HTERT RPE-1 (cell line): ENCODE data around the gene GUCA2B.

Experiments
- in situ Hi-C: fragments of 300-500 bp; cut with MboI; formaldehyde crosslinking; loops from 4 replicates; pipeline ENCODE4 v1.14.3; 2020; ENCODE audit warnings: low sequenced_read_pairs

GUCA2B gene

DNA sequence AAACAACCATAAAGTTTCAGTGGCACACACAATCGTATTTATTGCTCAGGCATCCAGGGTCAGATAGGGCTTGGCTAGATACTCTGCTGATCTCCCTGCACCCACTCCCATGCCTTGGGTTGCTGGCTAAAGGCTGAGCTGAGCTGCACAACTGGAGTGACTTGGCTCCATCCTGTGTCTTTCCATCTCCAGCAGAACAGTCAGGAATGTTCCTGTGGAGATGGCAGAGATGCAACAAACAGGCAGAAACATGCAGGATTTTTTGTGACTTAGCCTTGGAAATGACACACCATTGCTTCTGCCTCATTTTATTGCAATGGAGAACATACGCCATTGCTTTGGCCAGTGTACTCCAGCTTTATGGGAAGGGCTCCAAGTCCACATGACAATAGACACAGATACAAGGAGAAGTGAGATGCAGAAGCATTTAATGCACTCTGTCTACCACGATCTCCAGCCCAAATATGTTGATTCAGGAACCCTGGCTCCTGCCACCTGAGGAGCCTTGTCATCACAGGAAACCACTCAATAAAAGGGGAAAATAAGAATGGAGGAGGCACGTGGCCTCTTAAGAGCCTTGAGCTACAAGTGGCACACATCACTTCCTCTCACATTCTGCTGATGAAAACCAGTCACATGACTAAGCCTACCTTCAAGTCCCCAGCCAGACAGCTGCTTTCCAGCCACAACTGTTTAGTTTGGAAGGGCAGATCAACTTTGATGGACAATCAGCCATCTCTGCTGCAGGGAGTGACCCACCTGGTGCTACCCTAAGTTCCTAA, 10.1 kb upstream of the GUCA2B start:
- in situ Hi-C loops: no loop called here

DNA sequence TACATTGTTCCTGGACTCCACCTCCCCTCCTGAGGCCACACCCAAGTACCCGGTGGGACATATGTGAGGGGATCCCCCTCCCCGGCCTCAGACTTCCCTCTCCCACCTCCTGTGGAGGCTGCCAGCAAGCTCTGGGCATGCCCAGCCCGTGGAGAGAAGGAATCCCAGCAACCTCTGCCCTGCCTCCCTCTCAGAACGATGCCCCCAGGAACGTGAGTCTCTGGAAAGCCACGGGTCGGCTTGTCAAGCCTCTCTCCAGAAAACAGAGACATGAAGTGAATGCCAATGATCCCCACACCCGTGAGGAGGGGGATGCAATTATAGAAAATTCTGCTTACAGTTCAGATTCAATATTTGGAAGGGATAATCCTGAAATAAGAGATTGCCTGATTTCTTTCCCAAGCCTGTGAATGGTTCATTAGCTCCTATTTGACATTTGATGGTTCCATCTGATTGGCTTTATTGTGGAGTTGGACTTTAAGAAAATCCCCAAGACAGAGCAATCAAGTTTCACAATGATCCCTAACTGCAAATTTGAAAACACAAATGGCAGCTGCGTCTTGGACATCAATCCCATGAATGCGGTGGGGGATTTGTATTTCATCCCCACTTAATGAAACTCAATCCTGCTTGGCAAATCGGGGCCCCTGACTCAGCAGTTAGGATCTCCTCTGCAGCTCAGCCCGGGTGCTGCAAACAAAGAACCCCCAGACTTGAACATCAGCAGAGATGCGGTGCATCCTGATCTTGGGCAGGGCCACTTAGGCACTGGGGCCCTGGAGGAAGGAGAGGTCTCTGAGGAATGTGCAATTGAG, 9.1 kb upstream of the GUCA2B start:
- in situ Hi-C loops: no loop called here

GRCh38 chr1:42144711-42145388, 8.4 kb upstream of the GUCA2B start:
- in situ Hi-C loops: no loop called here

DNA sequence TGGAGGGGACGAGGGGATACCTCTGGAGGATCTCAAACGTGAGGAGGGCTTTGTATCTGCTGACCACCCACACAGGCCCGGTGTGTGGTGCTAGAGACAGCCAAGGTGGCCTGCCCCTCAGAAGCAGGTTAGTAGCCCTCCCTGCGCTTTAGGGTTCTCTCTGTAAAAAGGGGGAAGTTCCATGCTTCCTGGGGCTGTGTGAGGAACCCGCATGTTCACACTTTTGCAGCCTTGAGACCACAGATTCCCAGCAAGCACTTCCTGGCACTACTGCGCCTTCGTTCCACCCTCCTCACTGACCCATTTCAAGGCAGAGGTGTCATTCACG, 7.9 kb upstream of the GUCA2B start:
- in situ Hi-C loops: no loop called here

DNA sequence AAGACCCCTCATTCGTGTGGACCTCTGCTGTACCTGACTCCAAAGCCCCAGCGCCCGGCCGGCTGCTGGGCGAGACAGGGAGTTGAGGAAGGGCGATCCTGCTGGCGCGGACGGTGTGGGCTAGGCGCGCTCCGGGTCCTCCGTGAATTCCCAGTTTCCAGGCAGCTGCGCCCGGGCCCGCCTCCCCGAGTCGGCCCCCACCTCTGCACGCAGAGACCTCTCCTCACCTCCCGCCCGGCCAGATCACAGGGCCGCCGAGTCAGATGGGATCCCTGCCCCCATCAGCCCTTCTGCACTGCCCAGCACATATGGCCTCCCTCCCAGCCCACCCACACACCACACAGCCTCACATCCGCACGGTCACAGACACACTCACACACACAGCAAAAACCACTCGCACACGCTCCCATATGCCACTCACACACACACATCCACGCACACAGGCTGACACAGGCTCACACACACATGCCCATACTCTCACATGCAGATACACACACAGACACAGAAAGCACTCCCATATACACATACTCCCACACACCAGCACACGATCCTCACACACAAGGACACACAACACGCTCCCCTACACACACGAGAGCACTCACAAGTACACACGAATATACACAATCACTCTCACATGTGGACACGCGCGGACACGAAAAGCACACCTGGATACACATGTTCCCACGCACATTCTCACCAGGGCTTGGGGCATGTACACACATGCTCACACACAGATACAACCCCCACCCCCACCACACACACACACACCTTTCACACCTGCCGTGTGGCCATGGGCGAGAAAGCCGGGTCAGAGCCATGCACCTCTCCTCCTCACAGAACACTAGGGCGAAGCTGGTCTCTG, 7.2 kb upstream of the GUCA2B start:
- in situ Hi-C loops: no loop called here

GRCh38 chr1:42146626-42147320, 6.4 kb upstream of the GUCA2B start:
- in situ Hi-C loops: no loop called here

DNA sequence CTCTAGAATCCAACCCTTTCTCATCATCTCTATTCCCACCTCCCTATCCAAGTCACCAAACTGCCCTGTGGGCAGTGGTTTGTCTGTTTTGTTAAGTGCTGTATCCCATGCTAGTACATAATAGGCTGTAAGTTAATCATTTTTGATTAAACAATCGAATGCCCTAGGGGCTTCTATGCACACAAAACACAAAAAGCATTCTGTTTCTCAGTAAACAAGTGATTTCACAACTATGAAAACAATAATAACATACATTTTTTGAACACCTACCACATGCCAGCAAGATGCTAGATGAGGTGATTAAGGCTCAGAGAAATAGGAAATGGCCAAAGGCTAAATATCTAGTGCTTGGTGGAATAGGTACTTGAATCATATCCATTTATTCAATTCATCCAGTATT, 5.0 kb upstream of the GUCA2B start:
- in situ Hi-C loops: no loop called here

GRCh38 chr1:42150651-42151050, 2.6 kb upstream of the GUCA2B start:
- in situ Hi-C loops: no loop called here

GRCh38 chr1:42152119-42152518, 1.1 kb upstream of the GUCA2B start:
- in situ Hi-C loops: no loop called here

DNA sequence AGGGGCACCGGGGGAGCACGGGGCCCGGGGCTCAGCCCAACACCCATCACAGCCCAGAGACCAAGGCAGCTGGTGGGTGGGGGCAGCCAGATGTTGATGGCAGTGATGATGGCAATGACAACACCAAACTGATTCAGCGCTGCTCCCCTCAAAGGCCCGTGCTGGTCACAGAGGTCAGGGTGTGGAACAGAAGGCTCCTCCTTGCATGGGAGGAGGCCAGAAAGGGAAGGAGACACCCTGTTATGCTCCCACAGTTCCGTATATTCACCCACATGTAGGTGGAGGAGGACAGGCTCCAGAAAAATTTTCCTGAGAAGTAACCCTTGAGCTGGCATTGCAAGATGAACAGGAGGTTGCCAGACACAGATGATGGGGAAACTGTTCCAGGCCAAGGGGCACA, 414 bp downstream of the GUCA2B start:
- in situ Hi-C loops: no loop called here

DNA sequence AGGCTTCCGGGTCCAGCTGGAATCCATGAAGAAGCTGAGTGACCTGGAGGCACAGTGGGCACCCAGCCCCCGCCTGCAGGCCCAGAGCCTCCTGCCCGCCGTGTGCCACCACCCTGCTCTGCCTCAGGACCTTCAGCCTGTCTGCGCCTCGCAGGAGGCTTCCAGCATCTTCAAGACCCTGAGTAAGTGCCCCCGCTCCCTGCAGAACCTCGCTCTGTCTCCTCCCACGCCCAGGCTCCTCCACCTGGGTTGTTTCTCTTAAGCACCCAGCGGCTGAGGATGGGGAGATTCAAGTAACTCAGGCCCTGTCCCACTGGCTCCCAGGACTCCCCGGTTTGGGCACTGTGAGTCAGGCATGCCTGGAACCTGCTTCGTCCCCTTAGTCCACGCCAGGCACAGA, 1.5 kb downstream of the GUCA2B start:
- in situ Hi-C loops: no loop called here

- in situ Hi-C loops: no loop called here
Observed at GRCh38 chr1:42155362-42155761, 2.2 kb downstream of the GUCA2B start.

- in situ Hi-C loops: no loop called here
Observed at GRCh38 chr1:42157667-42158066, 4.5 kb downstream of the GUCA2B start.

- in situ Hi-C loops: no loop called here
Observed at GRCh38 chr1:42158189-42158588, 5.0 kb downstream of the GUCA2B start.

DNA sequence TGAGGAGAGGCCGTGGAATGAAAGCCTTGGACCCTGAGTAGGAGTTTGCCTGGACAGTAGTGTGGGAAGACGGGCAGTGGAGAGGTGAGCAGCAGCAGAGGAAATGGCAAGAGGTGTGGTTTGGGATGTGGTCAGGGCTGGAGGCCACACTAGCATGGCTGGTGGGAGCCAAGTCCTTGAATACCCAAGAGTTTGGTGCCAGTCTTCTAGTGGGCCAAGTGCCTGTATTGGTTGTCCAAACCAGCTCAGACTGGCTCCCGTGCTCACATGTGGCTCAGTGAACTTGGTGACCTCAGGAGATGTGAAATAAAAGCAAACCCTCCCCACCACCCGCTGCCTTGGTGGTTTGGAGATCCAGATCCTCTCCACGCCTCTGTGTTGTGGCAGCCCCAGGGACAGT, 9.0 kb downstream of the GUCA2B start:
- in situ Hi-C loops: no loop called here

GRCh38 chr1:42163114-42163513, 9.9 kb downstream of the GUCA2B start:
- in situ Hi-C loops: no loop called here

GRCh38 chr1:42163536-42164503, 10.6 kb downstream of the GUCA2B start:
- in situ Hi-C loops: no loop called here

DNA sequence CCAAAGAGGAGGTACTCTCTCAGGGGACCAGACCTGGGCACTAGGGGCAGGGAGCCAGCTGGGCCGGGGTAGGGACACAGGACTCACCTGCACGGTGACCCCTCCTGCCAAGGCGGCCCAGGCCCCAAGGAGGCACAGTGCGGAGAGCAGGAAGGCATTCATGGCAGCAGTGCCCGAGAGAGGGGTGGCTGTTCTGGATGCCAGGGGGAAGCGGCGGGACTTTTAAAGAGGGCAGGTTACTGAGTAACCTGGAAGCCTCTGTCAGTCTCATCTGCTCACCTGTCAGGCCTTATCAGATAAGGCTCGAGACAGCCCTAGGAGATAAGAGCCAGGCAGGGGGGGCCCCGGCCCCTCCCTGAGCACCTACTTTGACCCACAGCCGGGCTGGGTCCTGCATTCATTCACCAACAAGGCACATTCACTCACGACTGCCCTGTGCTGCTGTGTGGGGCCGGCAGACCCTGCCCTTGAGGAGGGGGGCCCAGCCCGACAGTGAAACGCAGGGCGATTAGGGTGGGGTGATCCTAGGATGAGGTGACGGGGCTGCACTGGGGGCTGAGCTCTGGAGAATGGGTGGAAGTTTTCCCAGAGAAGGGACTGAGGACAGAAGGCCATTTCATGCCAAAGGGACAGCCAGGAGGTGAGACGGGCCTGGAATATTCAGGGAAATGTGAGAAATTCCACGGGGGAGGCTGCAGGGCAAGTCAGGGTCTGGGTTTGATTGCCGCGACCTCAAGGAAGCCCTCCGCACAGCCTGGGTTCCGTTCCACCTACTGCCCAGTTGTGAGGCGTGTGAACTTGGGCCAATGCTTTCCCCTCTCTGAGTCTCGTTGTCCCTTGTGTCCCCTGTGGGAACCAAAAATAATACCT, 11.6 kb downstream of the GUCA2B start, which contains the start of gene GUCA2A:
Gene GUCA2A, minus strand, starts transcription at position 195 of the 870 bp plus-strand sequence. Its CDS starts 33 bp downstream, at position 162.
- in situ Hi-C loops: no loop called here
